Heart left ventricle (tissue), 13 donors: Measurements from ENCODE around the gene BRSK1.

Source experiments
- POLR2A ChIP-seq, 2 donors: fragments of 450-650 bp; IDR thresholded peaks; one replicate each; pipeline ENCODE4 v1.6.1; 2017; ENCODE audit warnings: antibody characterized with exemption in 2 of 2, mild to moderate bottlenecking in 2 of 2, moderate library complexity in 2 of 2
- TF ChIP-seq, protein P1 (sequence below), 12 donors: fragments of 200-600 bp; sonication (generic) in 4 of 12; IDR thresholded peaks; one replicate each; pipeline versions ENCODE4 v1.5.0 to v1.8.0; 2018 to 2022; ENCODE audit warnings: antibody characterized with exemption in 12 of 12, mild to moderate bottlenecking in 5 of 12
- donor health status: ischemic (EF 13 %, LVEDD 7.1; RV severe dilation, severe dysfunction).
- donor health status: DM: no; HTN: yes; CAD: no.
- donor health status: DM: no; HTN: no; CAD: no.
- donor health status: ischemic (EF 25% LVEDD 6.9; RV normal size, moderate dysfunction).
- donor health status: ischemic (EF 25% LVEDD 5.7; RV mildly dilated, moderate dysfunction).
- donor health status: ischemic (EF 35%, LVEDD 5.7; RV mildly dilated, moderate dysfunction).
- donor health status: nonischemic (EF 11% LVEDD 7.7; RV severe dilation, severe dysfunction).
- donor health status: DM: yes; HTN: yes; CAD: no.
- donor health status: PGD.
- donor health status: ischemic (EF 29% LVEDD 5.4; RV normal size, mild dysfunction).
- donor health status: nonischemic (EF 23%, LVEDD 6.1; RV moderate dilation, normal function).

DNA sequence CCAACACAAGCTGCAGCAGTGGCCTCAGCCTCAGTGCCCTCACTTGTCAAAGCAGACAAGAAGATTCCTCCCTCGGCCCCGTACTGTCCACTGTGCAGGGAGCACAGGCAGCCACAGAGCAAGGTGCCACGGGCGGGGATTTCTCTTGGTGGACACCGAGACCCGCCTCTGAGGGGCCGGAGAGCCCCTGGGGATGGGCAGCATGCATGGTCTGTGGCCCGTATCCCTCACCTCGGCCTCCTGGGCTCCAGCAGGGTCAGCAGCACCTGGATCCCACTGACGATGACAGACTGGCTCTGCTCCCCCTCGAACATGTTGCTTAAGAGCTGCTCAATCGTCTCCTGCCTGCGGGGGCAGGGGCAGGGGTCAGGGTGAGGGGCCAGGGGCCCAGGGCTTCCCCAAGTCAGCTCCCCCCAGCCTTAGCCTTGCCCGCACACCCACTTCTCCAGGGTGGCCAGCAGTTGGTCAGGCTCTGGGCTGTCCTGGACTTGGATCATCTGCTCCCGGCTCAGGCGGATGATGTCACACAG lies 41.8 kb upstream of the BRSK1 start:
- TF ChIP-seq POLR2A (IDR thresholded peaks at IDR 0.05) = no peak
- TF ChIP-seq, protein P1, sequence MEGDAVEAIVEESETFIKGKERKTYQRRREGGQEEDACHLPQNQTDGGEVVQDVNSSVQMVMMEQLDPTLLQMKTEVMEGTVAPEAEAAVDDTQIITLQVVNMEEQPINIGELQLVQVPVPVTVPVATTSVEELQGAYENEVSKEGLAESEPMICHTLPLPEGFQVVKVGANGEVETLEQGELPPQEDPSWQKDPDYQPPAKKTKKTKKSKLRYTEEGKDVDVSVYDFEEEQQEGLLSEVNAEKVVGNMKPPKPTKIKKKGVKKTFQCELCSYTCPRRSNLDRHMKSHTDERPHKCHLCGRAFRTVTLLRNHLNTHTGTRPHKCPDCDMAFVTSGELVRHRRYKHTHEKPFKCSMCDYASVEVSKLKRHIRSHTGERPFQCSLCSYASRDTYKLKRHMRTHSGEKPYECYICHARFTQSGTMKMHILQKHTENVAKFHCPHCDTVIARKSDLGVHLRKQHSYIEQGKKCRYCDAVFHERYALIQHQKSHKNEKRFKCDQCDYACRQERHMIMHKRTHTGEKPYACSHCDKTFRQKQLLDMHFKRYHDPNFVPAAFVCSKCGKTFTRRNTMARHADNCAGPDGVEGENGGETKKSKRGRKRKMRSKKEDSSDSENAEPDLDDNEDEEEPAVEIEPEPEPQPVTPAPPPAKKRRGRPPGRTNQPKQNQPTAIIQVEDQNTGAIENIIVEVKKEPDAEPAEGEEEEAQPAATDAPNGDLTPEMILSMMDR (IDR thresholded peaks at IDR 0.05) = no peak
